Erythroblast (primary cell): Measurements from ENCODE around the gene NF1.

Experiments used
- GATA1 ChIP-seq: IDR thresholded peaks from 2 replicates; pipeline ENCODE4 v1.6.1; 2011; ENCODE audit warnings: low read depth, mild to moderate bottlenecking, control low read depth, low read length, moderate library complexity
- POLR2A ChIP-seq: IDR thresholded peaks from 2 replicates; pipeline ENCODE4 v1.6.1; 2011; ENCODE audit warnings: mild to moderate bottlenecking, low read length

- TF ChIP-seq POLR2A (no peak), GATA1 (no peak)
These were observed 100.5 kb downstream of the NF1 start for GRCh38 chr17:31195305-31195704.
